GM21447 (cell line): ENCODE data around the gene PTHLH.

ENCODE experiments used
- ATAC-seq: cut with Tn5 transposase; IDR thresholded peaks from one replicate; pipeline ENCODE4 v1.9.1; 2021; ENCODE audit not compliant: unreplicated experiment

Gene PTHLH

DNA sequence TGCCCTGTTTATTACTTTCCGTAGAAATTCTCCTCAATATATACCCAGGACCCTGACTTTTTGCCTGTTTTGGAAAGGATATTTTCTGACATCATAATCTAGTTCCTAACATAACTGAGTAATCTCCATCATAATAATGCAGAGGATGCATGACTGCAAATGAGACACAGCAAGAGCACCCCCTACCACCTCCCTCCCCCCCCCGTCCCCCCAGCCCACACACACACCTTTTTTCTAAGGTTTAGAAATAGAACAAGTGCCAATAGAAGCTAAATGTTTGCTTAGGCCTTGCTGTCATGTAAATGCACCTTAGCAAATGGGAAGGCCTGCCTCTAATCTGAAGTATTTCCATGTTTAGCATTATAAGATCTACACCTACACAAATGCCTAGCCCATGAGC lies at the start of gene PTHLH:
TSS of gene PTHLH (minus strand) at position 13 of the 400 bp plus-strand sequence. CDS start 3,239 bp downstream, outside the sequence.
- ATAC-seq: no peak

- no peak for ATAC-seq
These were observed 49.2 kb upstream of the PTHLH start for GRCh38 chr12:28021704-28022103.

DNA sequence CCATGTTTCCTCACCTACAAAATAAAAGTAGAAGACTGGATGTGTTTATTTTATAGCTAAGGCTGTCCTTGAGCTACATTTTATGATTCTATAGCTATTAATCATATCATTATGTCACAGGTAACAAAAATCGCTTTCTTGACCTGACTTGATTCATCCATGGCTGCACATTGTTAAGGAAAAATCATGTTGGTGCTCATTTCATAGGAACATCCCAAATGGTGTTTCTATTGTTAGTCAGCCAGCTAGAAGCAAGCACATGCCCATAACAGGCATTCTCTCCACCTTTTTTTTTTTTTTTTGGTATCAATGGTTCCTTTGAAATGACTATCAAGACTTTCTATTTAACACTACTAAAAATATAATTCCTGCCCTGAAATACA lies 45.3 kb upstream of the PTHLH start:
- ATAC-seq: no peak

- no peak for ATAC-seq
These were observed 44.8 kb upstream of the PTHLH start for GRCh38 chr12:28017126-28017872.

DNA sequence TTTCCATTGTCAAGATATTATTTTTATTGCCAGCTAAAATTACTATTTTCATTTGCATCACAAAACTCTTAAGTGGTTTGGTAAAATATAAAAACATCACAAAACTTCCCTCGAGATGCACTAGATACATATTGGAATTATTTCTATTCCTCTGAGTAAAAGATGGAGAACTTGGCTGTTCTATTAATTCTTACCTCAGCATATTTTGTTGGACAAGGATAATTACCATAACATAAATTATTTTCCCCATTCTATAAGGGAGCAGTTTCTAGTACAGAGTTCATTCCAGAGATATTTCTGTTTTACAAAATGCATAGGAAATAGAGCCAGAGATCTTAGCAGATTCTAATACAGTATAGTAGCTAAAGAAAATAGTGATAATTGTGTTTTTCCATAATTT lies 42.6 kb upstream of the PTHLH start:
- no peak for ATAC-seq

- no peak for ATAC-seq
These were observed 41.7 kb upstream of the PTHLH start for GRCh38 chr12:28014196-28014595.

- no peak for ATAC-seq
These were observed 39.9 kb upstream of the PTHLH start for GRCh38 chr12:28012333-28012918.

- ATAC-seq: no peak
These were observed 37.5 kb upstream of the PTHLH start for GRCh38 chr12:28010036-28010435.

GRCh38 chr12:27999970-28000369 lies 27.4 kb upstream of the PTHLH start:
- no peak for ATAC-seq

DNA sequence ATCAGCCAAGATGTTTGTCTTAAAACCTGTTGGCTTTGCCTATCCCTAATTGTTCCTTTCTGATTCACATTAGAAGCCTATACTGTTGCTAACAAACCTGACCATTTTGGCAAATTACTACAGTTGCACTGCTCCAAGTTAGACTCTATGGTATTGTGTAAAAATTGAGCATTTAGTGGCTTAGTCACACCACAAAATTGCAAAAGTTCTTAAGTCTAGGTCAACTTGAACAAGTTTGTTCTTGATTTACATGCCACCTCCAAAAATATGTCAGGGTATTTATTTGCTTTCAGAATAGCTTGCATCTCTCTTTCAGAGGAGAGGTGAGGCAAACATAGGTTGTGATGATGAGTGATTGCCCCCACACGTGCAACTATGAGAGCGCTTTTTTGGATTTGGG lies 27.0 kb upstream of the PTHLH start:
- no peak for ATAC-seq

- no peak for ATAC-seq
These were observed 26.1 kb upstream of the PTHLH start for GRCh38 chr12:27998658-27999057.

- ATAC-seq: no peak
These were observed 25.6 kb upstream of the PTHLH start for GRCh38 chr12:27998170-27998569.

DNA sequence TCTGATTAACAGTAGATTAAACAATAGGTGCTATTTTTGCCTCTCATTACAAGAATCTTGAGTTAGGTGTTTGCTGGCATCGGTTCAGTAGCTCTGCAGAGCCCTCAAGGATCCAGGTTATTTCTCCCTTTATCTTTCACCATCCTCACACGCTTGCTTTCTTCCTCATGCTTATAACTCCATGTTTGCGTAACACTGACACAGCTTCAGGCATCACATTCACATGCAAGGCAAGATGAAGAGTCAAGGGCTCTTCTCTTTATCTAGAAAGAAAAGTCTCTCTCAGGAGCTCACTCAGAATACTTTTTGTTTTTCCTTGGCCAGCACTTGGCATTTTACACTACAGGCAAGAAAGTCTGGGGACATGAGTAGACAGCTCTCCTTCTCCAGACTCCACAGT lies 24.2 kb upstream of the PTHLH start:
- no peak for ATAC-seq

DNA sequence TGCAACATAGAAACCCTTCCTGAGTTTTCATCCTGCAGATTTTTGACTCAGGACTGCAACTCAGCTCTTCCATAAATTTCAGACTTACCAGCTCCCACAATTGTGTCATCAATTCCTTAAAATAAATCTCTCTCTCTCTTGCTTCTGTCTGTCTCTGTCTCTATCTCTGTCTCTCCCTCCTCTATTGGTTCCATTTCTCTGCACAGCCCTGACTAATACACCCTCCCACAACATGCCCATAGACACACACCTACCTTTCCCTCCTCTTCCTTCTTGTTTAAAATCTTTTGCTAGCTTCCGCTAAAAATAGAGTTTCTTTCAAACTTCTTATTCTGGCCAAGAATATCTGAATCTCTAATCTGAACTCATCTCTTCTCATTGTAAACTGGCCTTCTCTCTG lies 22.9 kb upstream of the PTHLH start:
- ATAC-seq: no peak

DNA sequence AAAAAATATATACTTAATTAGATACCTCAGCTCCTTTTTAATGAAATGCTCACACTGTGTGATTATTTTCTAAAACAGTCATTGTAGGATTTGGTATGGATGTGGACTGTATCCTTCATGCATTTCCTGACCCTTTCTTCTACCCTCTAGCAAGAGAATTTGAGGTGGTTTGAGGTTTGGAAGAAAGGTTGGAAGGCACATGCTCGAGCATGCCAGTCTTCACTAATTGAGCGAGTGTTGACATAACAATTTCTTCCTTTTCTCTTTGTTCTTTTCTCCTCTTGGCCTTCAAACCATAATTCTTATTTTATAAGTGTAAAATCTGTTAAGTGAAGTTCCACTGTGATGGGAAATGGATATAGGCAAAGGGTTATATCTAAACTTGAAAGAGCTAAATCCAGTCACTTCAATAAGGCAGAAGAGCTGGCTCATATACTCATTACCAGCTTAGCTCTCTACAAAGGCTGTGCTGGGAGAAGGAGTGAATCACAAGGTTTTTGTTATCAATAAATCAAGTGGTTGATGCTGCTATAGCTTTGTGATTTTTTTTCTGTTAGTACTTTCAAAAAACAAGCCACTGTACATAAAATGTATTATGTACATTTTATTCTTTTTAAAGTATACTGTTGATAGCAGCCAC lies 16.2 kb upstream of the PTHLH start:
- ATAC-seq: no peak

DNA sequence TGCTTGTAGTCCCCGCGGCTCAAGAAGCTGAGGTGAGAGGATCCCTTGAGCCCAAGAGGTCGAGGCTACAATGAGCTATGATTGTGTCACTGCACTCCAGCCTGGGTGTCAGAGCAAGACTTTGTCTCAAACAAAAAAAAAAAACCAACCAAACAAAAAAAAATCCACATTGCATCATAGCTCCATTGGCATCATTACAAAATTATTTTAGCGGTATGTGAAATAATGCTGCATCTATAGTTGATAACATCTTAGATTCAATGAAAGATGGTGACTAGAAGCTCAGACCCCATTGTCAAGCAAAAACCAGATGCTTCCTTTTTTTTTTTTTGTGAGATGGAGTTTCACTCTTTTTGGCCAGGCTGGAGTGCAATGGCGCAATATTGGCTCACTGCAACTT lies 14.8 kb upstream of the PTHLH start:
- ATAC-seq: no peak

GRCh38 chr12:27984275-27984674 lies 11.7 kb upstream of the PTHLH start:
- ATAC-seq: no peak

- no peak for ATAC-seq
These were observed 10.4 kb upstream of the PTHLH start for GRCh38 chr12:27982951-27983350.

- no peak for ATAC-seq
These were observed 9.9 kb upstream of the PTHLH start for GRCh38 chr12:27982385-27982784.

DNA sequence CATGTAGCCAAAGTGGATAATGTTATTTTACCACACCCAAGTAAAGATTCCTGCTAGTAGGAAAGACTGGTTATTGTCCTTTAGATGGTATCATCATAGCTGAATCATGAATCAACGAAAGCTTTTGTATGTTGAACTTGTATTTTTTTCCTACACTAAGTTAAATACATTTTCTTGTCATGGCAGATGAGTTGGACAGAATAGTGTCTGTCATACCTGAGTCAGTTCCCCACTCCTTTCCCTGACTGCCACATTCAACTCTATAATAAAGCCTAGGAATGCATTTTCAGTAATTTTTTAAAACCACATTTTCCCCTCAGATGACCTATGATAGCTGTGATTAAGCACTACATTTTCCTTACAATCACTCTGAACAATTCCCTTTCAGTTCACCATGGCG lies 9.3 kb upstream of the PTHLH start:
- no peak for ATAC-seq

DNA sequence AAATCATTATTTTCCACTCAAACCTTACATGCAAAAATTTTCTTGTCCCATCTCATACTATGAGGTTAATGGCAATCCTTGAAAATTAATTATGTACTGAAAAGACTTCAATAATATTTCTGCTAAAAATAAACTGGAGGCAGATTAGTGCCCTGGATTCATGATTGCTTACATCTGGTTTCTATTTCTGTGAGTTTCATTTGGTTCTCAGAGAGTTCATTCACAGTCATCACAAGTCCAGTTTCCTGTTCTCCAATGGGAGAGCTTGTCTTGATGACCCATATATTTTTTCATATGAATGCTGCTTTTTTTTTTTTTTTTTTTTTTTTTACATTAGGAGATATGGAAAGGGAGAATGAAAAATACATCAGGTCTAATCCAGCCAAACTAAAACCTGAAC lies 6.6 kb upstream of the PTHLH start:
- ATAC-seq: no peak
